ENCODE measurements around the gene PIK3C2B.

The PIK3C2B gene

DNA sequence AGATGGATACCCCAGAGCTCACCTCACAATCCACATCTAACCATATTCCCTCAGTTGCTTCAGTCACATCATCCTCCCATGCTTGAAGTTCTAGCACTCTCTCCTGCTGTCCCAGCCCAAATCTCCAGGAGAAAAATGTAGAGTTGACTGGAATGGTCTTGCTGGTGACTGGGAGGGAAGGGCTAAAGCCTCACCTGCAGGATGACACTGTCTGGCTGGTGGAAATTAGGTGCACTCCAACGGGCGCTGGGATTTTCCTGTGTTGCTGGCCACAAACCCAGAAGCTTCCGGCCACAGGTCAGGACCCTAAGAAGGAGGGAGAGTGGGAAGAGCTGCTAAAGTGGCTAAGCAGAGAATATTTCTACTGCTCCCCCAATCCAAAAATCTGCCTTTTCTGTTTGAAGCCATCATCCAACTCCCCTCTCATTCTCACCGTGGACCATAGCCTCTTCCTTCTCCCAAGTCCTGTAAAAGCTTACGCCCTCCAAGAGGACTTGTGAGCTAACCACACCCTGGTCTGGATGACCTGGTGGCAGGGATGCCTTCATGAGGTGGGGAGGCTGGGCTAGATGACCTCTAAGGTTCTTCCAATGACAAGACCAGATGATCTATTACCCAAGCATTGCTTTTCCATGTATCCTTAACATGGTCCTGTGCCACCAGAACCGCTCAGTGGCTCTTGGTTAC lies 45.5 kb downstream of the PIK3C2B start:
- no peak for TF ChIP-seq ZFX (IDR thresholded peaks at IDR 0.05)
- TF ChIP-seq, protein P1, sequence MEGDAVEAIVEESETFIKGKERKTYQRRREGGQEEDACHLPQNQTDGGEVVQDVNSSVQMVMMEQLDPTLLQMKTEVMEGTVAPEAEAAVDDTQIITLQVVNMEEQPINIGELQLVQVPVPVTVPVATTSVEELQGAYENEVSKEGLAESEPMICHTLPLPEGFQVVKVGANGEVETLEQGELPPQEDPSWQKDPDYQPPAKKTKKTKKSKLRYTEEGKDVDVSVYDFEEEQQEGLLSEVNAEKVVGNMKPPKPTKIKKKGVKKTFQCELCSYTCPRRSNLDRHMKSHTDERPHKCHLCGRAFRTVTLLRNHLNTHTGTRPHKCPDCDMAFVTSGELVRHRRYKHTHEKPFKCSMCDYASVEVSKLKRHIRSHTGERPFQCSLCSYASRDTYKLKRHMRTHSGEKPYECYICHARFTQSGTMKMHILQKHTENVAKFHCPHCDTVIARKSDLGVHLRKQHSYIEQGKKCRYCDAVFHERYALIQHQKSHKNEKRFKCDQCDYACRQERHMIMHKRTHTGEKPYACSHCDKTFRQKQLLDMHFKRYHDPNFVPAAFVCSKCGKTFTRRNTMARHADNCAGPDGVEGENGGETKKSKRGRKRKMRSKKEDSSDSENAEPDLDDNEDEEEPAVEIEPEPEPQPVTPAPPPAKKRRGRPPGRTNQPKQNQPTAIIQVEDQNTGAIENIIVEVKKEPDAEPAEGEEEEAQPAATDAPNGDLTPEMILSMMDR (conservative IDR thresholded peaks at IDR 0.05), result no peak
- H3K27ac ChIP-seq, result no peak overlapping the region

GRCh38 chr1:204448344-204448964 lies 46.2 kb downstream of the PIK3C2B start:
- no peak for TF ChIP-seq ZFX (IDR thresholded peaks at IDR 0.05)
- TF ChIP-seq, protein P1 (conservative IDR thresholded peaks at IDR 0.05), result no peak

DNA sequence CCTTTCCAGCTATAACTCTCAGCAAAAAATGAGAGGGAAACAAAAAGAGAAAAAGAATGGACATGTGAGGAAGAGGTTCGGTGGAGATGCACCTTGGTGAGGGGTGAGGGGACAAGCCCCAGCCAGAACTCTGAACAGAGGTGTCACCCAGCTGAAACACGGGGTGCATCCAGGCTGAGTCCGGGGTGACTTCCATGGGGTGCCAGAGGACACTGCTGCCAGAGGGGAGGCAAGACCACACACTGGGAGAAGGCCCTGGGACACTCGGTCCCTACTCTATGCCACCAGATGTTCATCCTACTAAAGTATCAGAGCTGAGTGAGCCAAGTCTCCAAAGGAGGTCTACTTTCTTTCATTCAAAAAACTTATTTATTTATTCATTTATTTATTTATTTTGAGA lies 46.9 kb downstream of the PIK3C2B start:
- TF ChIP-seq, protein P1 (conservative IDR thresholded peaks at IDR 0.05), result no peak
- no peak for TF ChIP-seq ZFX (IDR thresholded peaks at IDR 0.05)
- H3K27ac ChIP-seq, result no peak overlapping the region

More at GRCh38 chr1:204448344-204448964, 46.2 kb downstream of the PIK3C2B start:
- H3K27ac ChIP-seq, result no peak overlapping the region

DNA sequence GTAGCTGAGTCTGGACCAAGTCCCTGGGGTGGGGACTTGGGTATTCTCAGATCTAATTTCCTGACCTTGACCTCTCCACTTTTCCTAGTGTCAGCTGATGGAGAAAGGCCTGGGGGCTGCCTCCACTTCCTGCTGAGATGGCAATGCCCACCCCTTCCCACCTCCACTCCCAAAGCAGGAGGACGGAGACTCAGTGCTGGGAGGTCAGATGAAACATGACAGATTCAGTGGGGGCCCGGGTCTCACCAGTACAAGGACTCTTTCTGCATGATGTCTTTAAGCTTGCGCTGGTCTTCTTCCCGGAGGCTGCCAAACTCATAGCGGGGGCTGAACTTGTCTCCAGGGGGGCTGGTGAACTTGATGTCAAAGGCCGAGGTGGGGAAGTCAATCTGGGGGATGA lies 47.4 kb downstream of the PIK3C2B start:
- TF ChIP-seq, protein P1 (conservative IDR thresholded peaks at IDR 0.05), result no peak
- no peak for TF ChIP-seq ZFX (IDR thresholded peaks at IDR 0.05)
- no peak overlapping the region for H3K27ac ChIP-seq

GRCh38 chr1:204446413-204447111 lies 48.0 kb downstream of the PIK3C2B start:
- no peak for TF ChIP-seq ZFX (IDR thresholded peaks at IDR 0.05)
- TF ChIP-seq, protein P1 (conservative IDR thresholded peaks at IDR 0.05), result peak; percentile 83
- no peak overlapping the region for H3K27ac ChIP-seq

- H3K27ac ChIP-seq, result no peak overlapping the region
- TF ChIP-seq ZFX (IDR thresholded peaks at IDR 0.05), result no peak
- TF ChIP-seq, protein P1 (conservative IDR thresholded peaks at IDR 0.05), result no peak
Measured at GRCh38 chr1:204445860-204446412, 48.7 kb downstream of the PIK3C2B start.
